ENCODE measurements around the gene CHAT. TPM values are rescaled to one million over a fixed set of nuclear protein-coding genes. Genes with fewer than 3 reads are reported as not detected.

Gene CHAT
- total RNA-seq, 3 donors from 2014 or later (not counting 1 experiment from before 2014, with no cell fraction given) = not detected

GRCh38 chr10:49686651-49687050 is 72.8 kb downstream of the CHAT start:
- no peak overlapping the region for H3K4me3 Mint-ChIP-seq
- Histone ChIP-seq H3K36me3 (ENCODE audit: control insufficient read depth, insufficient read depth, low read length) (no peaks in the 10 kb centered on the region), H3K4me1 (ENCODE audit: control insufficient read depth, insufficient read depth, low read length) (no peaks in the 10 kb centered on the region), H3K4me3 (ENCODE audit: low read length) (no peak overlapping the region), H3K27me3 (ENCODE audit: control insufficient read depth, insufficient read depth, low read length) (peaks cover 22% of the 10 kb centered on the region), H3K9me3 (ENCODE audit: control insufficient read depth, insufficient read depth, low read length) (peaks cover 15% of the 10 kb centered on the region), H3K27ac (ENCODE audit: low read length) (no peak overlapping the region)
- 72% methylated on average over 4 of the region's 4 CpGs for WGBS (ENCODE audit: insufficient coverage)
- H3K36me3 Mint-ChIP-seq = peaks cover 8% of the 10 kb centered on the region
- H3K27ac Mint-ChIP-seq = no peak overlapping the region
- H3K4me1 Mint-ChIP-seq = no peaks in the 10 kb centered on the region
- DNase-seq = no peak
- no peak for TF ChIP-seq CTCF (IDR thresholded peaks at IDR 0.05)
- H3K27me3 Mint-ChIP-seq (ENCODE audit: low read depth in 2 of 2) = peaks cover 39 to 42% of the 10 kb centered on the region in 2 donors
- peaks cover 0 to 2% of the 10 kb centered on the region in 2 donors for H3K9me3 Mint-ChIP-seq
- intact Hi-C loops (cut with micrococcal nuclease) = no loop called here
- no peak for ATAC-seq

DNA sequence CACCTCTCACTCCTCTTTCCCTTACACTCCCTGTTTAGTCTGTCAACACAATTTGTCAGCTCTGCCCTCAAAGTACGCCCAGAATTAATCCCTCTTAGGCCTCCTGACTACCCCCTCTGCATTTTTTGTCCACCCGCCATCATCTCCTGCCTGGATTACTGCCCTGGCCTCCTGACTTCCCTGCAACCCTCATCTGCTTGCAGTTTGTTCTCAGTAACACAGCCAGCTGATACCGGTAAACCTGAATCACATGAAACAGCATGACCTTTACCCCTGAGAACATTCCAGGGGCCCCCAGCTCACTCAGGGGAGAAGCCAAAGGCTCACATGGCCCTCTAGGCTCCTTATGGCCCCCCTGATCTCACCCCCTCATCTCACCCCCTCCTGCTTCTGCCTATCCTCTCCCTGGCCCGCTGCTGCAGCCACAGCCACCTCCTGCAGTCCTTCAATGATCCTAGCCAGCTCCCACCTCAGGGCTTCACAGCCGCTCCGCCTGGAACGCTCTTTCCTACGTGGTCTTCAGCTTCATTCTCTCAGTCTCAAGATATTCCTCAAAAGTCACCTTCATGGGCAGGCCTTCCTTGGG is 74.5 kb downstream of the CHAT start:
- TF ChIP-seq CTCF (IDR thresholded peaks at IDR 0.05) = no peak
- Histone ChIP-seq H3K9me3 (ENCODE audit: control insufficient read depth, insufficient read depth, low read length) (peaks cover 15% of the 10 kb centered on the region), H3K27me3 (ENCODE audit: control insufficient read depth, insufficient read depth, low read length) (peaks cover 23% of the 10 kb centered on the region), H3K4me3 (ENCODE audit: low read length) (no peak overlapping the region), H3K4me1 (ENCODE audit: control insufficient read depth, insufficient read depth, low read length) (no peaks in the 10 kb centered on the region), H3K27ac (ENCODE audit: low read length) (no peak overlapping the region), H3K36me3 (ENCODE audit: control insufficient read depth, insufficient read depth, low read length) (no peaks in the 10 kb centered on the region)
- H3K9me3 Mint-ChIP-seq = peaks cover 0 to 2% of the 10 kb centered on the region in 2 donors
- peaks cover 8% of the 10 kb centered on the region for H3K36me3 Mint-ChIP-seq
- H3K4me3 Mint-ChIP-seq = no peak overlapping the region
- intact Hi-C loops (cut with micrococcal nuclease) = no loop called here
- H3K4me1 Mint-ChIP-seq = no peaks in the 10 kb centered on the region
- DNase-seq = no peak
- 27% methylated on average over 8 of the region's 8 CpGs for WGBS (ENCODE audit: insufficient coverage)
- peaks cover 49 to 59% of the 10 kb centered on the region in 2 donors for H3K27me3 Mint-ChIP-seq (ENCODE audit: low read depth in 2 of 2)
- no peak for ATAC-seq
- no peak overlapping the region for H3K27ac Mint-ChIP-seq

DNA sequence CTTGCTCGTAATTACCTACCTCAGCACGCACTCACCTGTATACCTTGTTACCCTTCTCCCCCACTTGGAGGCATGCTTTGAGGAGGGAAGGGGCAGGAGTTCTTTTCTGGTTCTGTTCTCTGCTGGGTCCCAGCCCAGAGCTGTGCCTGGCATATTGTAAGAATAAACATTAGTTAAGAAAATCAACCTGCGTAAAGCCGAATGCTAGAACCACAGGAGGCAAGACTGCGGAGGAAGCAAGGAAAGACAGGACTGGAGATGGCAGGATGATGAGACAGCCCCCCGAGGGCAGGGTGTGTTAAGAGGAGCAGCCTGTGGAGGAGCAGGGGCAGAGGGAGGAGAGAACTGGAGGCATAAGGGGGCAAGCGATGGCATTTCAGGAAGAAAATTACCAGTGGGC is 75.1 kb downstream of the CHAT start:
- Histone ChIP-seq H3K27me3 (ENCODE audit: control insufficient read depth, insufficient read depth, low read length) (peaks cover 25% of the 10 kb centered on the region), H3K4me1 (ENCODE audit: control insufficient read depth, insufficient read depth, low read length) (no peaks in the 10 kb centered on the region), H3K27ac (ENCODE audit: low read length) (no peak overlapping the region), H3K36me3 (ENCODE audit: control insufficient read depth, insufficient read depth, low read length) (no peaks in the 10 kb centered on the region), H3K4me3 (ENCODE audit: low read length) (no peak overlapping the region), H3K9me3 (ENCODE audit: control insufficient read depth, insufficient read depth, low read length) (peaks cover 15% of the 10 kb centered on the region)
- H3K27ac Mint-ChIP-seq = no peak overlapping the region
- no peak for TF ChIP-seq CTCF (IDR thresholded peaks at IDR 0.05)
- peaks cover 8% of the 10 kb centered on the region for H3K36me3 Mint-ChIP-seq
- H3K9me3 Mint-ChIP-seq = peaks cover 0 to 2% of the 10 kb centered on the region in 2 donors
- no peak for DNase-seq
- WGBS (ENCODE audit: insufficient coverage) = 23% methylated on average over 6 of the region's 7 CpGs
- intact Hi-C loops (cut with micrococcal nuclease) = no loop called here
- H3K4me3 Mint-ChIP-seq = no peak overlapping the region
- H3K4me1 Mint-ChIP-seq = no peaks in the 10 kb centered on the region
- ATAC-seq = no peak
- peaks cover 54 to 65% of the 10 kb centered on the region in 2 donors for H3K27me3 Mint-ChIP-seq (ENCODE audit: low read depth in 2 of 2)
